Endothelial cell of umbilical vein (primary cell): Measurements from ENCODE around the gene EIF3I. TPM values are rescaled to one million over a fixed set of nuclear protein-coding genes. Genes with fewer than 3 reads are reported as not detected.

ENCODE experiments used
- BruUV-seq: library from RNA; stranded (reverse); fragments of 400-500 nt; replicated peaks from 2 replicates; lab custom pipeline; 2021; lab: Mats Ljungman, UMichigan
- CTCF ChIA-PET: fragments of 300-600, 350-600 bp; sonication (Branson Sonifier 250); formaldehyde crosslinking; loops from one replicate; lab custom pipeline; 2021; ENCODE audit warnings: antibody characterized with exemption, inconsistent platforms; lab: Charles Lee
- POLR2A ChIA-PET: fragments of 300-600, 350-600 bp; sonication (Branson Sonifier 250); formaldehyde crosslinking; loops from one replicate; lab custom pipeline; 2021; ENCODE audit warnings: antibody characterized with exemption, inconsistent platforms; lab: Charles Lee
- DNase-seq: peaks from one replicate; pipeline ENCODE4 v3.0.0-alpha.2; 2011; ENCODE audit warnings: low read depth, low spot score
- FAIRE-seq: peaks from 2 replicates; lab custom pipeline; 2011; peaks lifted over from hg19 to GRCh38; lab: Jason Lieb, UNC
- H2AFZ ChIP-seq: 2 replicates; pipeline ENCODE4 v1.6.0; 2012; ENCODE audit warnings: low read depth, low read length, control low read depth, inconsistent platforms
- H3K27ac ChIP-seq: 2 replicates; pipeline ENCODE4 v1.5.1; 2011; ENCODE audit warnings: low read depth, mild to moderate bottlenecking, control low read depth, low read length, moderate library complexity; ENCODE audit not compliant: insufficient read depth
- H3K27me3 ChIP-seq, 2 experiments: 2 replicates each; pipeline versions ENCODE4 v1.6.0 to v1.6.1; 2011; ENCODE audit warnings: low read length in 2 of 2, mixed read lengths in 1 of 2; ENCODE audit not compliant: control insufficient read depth in 2 of 2, insufficient read depth in 2 of 2
- H3K36me3 ChIP-seq, 2 experiments: 2 replicates in 1 of 2; 3 replicates in 1 of 2; pipeline ENCODE4 v1.5.1; 2011; ENCODE audit warnings: low read length in 2 of 2, mild to moderate bottlenecking in 1 of 2, moderate library complexity in 1 of 2; ENCODE audit not compliant: control insufficient read depth in 2 of 2, insufficient read depth in 2 of 2; ENCODE audit errors: extremely low read depth in 1 of 2
- H3K4me1 ChIP-seq: 3 replicates; pipeline ENCODE4 v1.5.1; 2011; ENCODE audit warnings: mild to moderate bottlenecking, low read length; ENCODE audit not compliant: control insufficient read depth, insufficient read depth; ENCODE audit errors: extremely low read depth
- H3K4me2 ChIP-seq: 2 replicates; pipeline ENCODE4 v1.6.1; 2011; ENCODE audit warnings: low read length, control low read depth, mixed read lengths; ENCODE audit not compliant: insufficient read depth
- H3K4me3 ChIP-seq, 3 experiments: fragments of 200-600 bp in 1 of 3; sonication (generic), shearing (Covaris generic) in 1 of 3; replicated peaks in 1 of 3; 2 replicates each; pipeline ENCODE4 v1.5.1; 2011 to 2016; ENCODE audit warnings: control low read depth in 3 of 3, low read length in 3 of 3, mild to moderate bottlenecking in 2 of 3, inconsistent platforms in 1 of 3, low read depth in 1 of 3, moderate library complexity in 1 of 3; ENCODE audit not compliant: insufficient read depth in 1 of 3
- H3K79me2 ChIP-seq: 2 replicates; pipeline ENCODE4 v1.6.0; 2012; ENCODE audit warnings: low read length, inconsistent platforms; ENCODE audit not compliant: control insufficient read depth, insufficient read depth
- H3K9ac ChIP-seq: replicated peaks from 2 replicates; pipeline ENCODE3; 2011; ENCODE audit warnings: low read length, control low read depth; ENCODE audit not compliant: insufficient read depth; ENCODE audit errors: extremely low read depth
- H3K9me1 ChIP-seq: replicated peaks from 3 replicates; pipeline ENCODE4 v1.6.0; 2011; ENCODE audit warnings: mild to moderate bottlenecking, low read length; ENCODE audit not compliant: control insufficient read depth, insufficient read depth; ENCODE audit errors: extremely low read depth
- H3K9me3 ChIP-seq: replicated peaks from 2 replicates; pipeline ENCODE4 v1.5.1; 2012; ENCODE audit warnings: low read length, inconsistent platforms; ENCODE audit not compliant: control insufficient read depth, insufficient read depth
- H4K20me1 ChIP-seq: replicated peaks from 2 replicates; pipeline ENCODE3; 2011; ENCODE audit warnings: mild to moderate bottlenecking, low read length; ENCODE audit not compliant: control insufficient read depth, insufficient read depth; ENCODE audit errors: extremely low read depth
- CTCF ChIP-seq, 2 donors: IDR thresholded peaks; 1 replicate in 1 of 2; 2 replicates in 1 of 2; pipeline ENCODE4 v1.5.1; 2011; ENCODE audit warnings: low read length in 2 of 2, mild to moderate bottlenecking in 2 of 2, moderate library complexity in 2 of 2, control low read depth in 1 of 2, inconsistent platforms in 1 of 2, low read depth in 1 of 2; ENCODE audit not compliant: insufficient read depth in 1 of 2; ENCODE audit errors: extremely low read depth in 1 of 2
- EZH2 ChIP-seq: IDR thresholded peaks from 2 replicates; pipeline ENCODE4 v1.6.1; 2012; ENCODE audit warnings: borderline replicate concordance, low read depth, mild to moderate bottlenecking, moderate library complexity, low read length, inconsistent platforms; ENCODE audit not compliant: severe bottlenecking
- FOS ChIP-seq: IDR thresholded peaks from 2 replicates; pipeline ENCODE4 v1.6.1; 2011; ENCODE audit warnings: mild to moderate bottlenecking, low read length, moderate library complexity, borderline replicate concordance; ENCODE audit not compliant: insufficient read depth
- JUN ChIP-seq: IDR thresholded peaks from 2 replicates; pipeline ENCODE4 v1.6.1; 2011; ENCODE audit warnings: borderline replicate concordance, low read depth; ENCODE audit not compliant: insufficient read length, insufficient read depth
- MAX ChIP-seq: IDR thresholded peaks from 2 replicates; pipeline ENCODE4 v1.6.1; 2011; ENCODE audit not compliant: insufficient read depth, insufficient read length
- MYC ChIP-seq: IDR thresholded peaks from one replicate; pipeline ENCODE4 v1.6.1; 2011; ENCODE audit warnings: mild to moderate bottlenecking, low read depth, low read length
- POLR2A ChIP-seq: IDR thresholded peaks from 2 replicates; pipeline ENCODE4 v1.6.1; 2012; ENCODE audit warnings: low read depth, mild to moderate bottlenecking, control low read depth, low read length
- POLR2AphosphoS5 ChIP-seq: IDR thresholded peaks from 2 replicates; pipeline ENCODE4 v1.6.1; 2012; ENCODE audit warnings: low read depth, mild to moderate bottlenecking, control low read depth, low read length, moderate library complexity; ENCODE audit not compliant: insufficient read depth
- dilution Hi-C: fragments of 300-500 bp; cut with MboI; formaldehyde crosslinking; loops from one replicate; pipeline ENCODE4 v1.15.0; 2019; ENCODE audit warnings: low sequenced_read_pairs; ENCODE audit not compliant: extremely low pct_ligation_motif_present
- intact Hi-C: fragments of 100-400 bp; cut with micrococcal nuclease; formaldehyde crosslinking; loops from one replicate; pipeline ENCODE4 v1.10.0; 2022
- polyA plus RNA-seq, 4 experiments: library from polyadenylated mRNA; depleted of rRNA in 3 of 4; stranded (reverse) in 3 of 4; unstranded in 1 of 4; fragments of >200 nt; gene quantifications; 2 replicates each; pipeline versions ENCODE4 v1.2.1 to v1.2.3, GENCODE V29; 2011 to 2012; ENCODE audit warnings: missing spikeins in 1 of 4
- total RNA-seq: library from RNA; stranded (reverse); gene quantifications from 2 replicates; pipeline ENCODE4 v1.2.3, GENCODE V29; 2021

The EIF3I gene
- total and polyA plus RNA-seq, 2 donors (not counting 3 experiments of a cell fraction or from before 2014, with no cell fraction given) = 186 to 331 TPM

- Histone ChIP-seq H3K4me2 (no peak overlapping the region), H3K9ac (no peak overlapping the region), H3K27ac (no peak overlapping the region), H3K4me1 (peaks cover 8% of the 10 kb centered on the region), H4K20me1 (no peaks in the 10 kb centered on the region), H3K36me3 (peaks cover 28 to 34% of the 10 kb centered on the region in 2 experiments), H3K9me3 (no peaks in the 10 kb centered on the region), H3K9me1 (no peaks in the 10 kb centered on the region), H3K27me3 (no peaks in the 10 kb centered on the region), H2AFZ (no peak overlapping the region), H3K79me2 (peaks cover 55% of the 10 kb centered on the region), H3K4me3 (no peak overlapping the region)
- no peak for FAIRE-seq
- TF ChIP-seq EZH2 (no peak), POLR2AphosphoS5 (no peak)
- dilution Hi-C loops (no loop called here), intact Hi-C loops (no loop called here)
- POLR2A ChIA-PET = no interaction called here
- no TSS peak for BruUV-seq
- DNase-seq = no peak
- CTCF ChIA-PET = no interaction called here
Measured at GRCh38 chr1:32186077-32186476, 36.1 kb upstream of the EIF3I start.

GRCh38 chr1:32186491-32186890, 35.7 kb upstream of the EIF3I start:
- no peaks in the 10 kb centered on the region for H3K9me3 ChIP-seq
- H2AFZ ChIP-seq = no peak overlapping the region
- H3K36me3 ChIP-seq = peaks cover 28 to 36% of the 10 kb centered on the region in 2 experiments
- H3K9me1 ChIP-seq = no peaks in the 10 kb centered on the region
- intact Hi-C loops (no loop called here), dilution Hi-C loops (no loop called here)
- FAIRE-seq = no peak
- ChIA-PET POLR2A (no interaction called here), CTCF (no interaction called here)
- peaks cover 4% of the 10 kb centered on the region for H3K4me1 ChIP-seq
- H3K4me2 ChIP-seq = no peak overlapping the region
- H4K20me1 ChIP-seq = no peaks in the 10 kb centered on the region
- peaks cover 51% of the 10 kb centered on the region for H3K79me2 ChIP-seq
- no peak overlapping the region for H3K27ac ChIP-seq
- H3K9ac ChIP-seq = no peak overlapping the region
- H3K27me3 ChIP-seq = no peaks in the 10 kb centered on the region
- no peak for DNase-seq
- no TSS peak for BruUV-seq
- TF ChIP-seq POLR2A (no peak), JUN (no peak), FOS (no peak), CTCF (IDR thresholded peaks at IDR 0.05; ENCODE audit: extremely low read depth in 1 of 2, insufficient read depth in 1 of 2, low read depth in 1 of 2, low read length in 2 of 2) (no peak), EZH2 (no peak), MYC (no peak), MAX (no peak), POLR2AphosphoS5 (no peak)
- H3K4me3 ChIP-seq = no peak overlapping the region
